HL-60 (cell line): Measurements from ENCODE around the gene ZRANB1.

Source experiments
- GABPA ChIP-seq: IDR thresholded peaks from 2 replicates; pipeline ENCODE4 v1.6.1; 2012; ENCODE audit warnings: low read depth
- POLR2AphosphoS5 ChIP-seq: IDR thresholded peaks from 2 replicates; pipeline ENCODE4 v1.6.1; 2012; ENCODE audit warnings: low read depth
- SPI1 ChIP-seq: IDR thresholded peaks from 2 replicates; pipeline ENCODE4 v1.6.1; 2012; ENCODE audit warnings: low read depth, mild to moderate bottlenecking, borderline replicate concordance
- TF ChIP-seq, protein P1 (sequence below): IDR thresholded peaks from one replicate; pipeline ENCODE4 v1.5.1; 2011; ENCODE audit warnings: low read length, control low read depth, inconsistent platforms; ENCODE audit not compliant: insufficient read depth
- TF ChIP-seq, protein P2 (sequence below): IDR thresholded peaks from 2 replicates; pipeline ENCODE4 v1.6.1; 2012; ENCODE audit warnings: low read depth; ENCODE audit not compliant: insufficient replicate concordance

DNA sequence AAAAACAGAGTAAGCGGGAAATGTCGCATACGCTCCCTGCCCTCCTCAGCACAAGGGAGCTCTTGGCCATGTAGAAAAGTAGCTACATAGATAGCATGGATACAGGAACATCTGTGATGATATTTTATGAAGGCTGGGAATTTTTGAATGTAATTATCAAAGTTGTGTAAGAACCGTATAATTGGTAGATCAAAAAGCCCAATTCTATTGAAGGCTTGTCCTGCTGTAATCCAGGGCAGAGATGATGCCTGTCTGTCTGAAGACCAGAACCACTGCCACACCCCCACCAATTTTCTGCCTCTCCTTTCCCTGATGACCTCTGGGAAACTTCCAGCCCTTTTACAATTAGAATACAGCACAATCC is 51.4 kb downstream of the ZRANB1 start:
- TF ChIP-seq, protein P1, sequence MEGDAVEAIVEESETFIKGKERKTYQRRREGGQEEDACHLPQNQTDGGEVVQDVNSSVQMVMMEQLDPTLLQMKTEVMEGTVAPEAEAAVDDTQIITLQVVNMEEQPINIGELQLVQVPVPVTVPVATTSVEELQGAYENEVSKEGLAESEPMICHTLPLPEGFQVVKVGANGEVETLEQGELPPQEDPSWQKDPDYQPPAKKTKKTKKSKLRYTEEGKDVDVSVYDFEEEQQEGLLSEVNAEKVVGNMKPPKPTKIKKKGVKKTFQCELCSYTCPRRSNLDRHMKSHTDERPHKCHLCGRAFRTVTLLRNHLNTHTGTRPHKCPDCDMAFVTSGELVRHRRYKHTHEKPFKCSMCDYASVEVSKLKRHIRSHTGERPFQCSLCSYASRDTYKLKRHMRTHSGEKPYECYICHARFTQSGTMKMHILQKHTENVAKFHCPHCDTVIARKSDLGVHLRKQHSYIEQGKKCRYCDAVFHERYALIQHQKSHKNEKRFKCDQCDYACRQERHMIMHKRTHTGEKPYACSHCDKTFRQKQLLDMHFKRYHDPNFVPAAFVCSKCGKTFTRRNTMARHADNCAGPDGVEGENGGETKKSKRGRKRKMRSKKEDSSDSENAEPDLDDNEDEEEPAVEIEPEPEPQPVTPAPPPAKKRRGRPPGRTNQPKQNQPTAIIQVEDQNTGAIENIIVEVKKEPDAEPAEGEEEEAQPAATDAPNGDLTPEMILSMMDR = no peak
- TF ChIP-seq POLR2AphosphoS5 (no peak), GABPA (no peak), SPI1 (no peak)
- TF ChIP-seq, protein P2, sequence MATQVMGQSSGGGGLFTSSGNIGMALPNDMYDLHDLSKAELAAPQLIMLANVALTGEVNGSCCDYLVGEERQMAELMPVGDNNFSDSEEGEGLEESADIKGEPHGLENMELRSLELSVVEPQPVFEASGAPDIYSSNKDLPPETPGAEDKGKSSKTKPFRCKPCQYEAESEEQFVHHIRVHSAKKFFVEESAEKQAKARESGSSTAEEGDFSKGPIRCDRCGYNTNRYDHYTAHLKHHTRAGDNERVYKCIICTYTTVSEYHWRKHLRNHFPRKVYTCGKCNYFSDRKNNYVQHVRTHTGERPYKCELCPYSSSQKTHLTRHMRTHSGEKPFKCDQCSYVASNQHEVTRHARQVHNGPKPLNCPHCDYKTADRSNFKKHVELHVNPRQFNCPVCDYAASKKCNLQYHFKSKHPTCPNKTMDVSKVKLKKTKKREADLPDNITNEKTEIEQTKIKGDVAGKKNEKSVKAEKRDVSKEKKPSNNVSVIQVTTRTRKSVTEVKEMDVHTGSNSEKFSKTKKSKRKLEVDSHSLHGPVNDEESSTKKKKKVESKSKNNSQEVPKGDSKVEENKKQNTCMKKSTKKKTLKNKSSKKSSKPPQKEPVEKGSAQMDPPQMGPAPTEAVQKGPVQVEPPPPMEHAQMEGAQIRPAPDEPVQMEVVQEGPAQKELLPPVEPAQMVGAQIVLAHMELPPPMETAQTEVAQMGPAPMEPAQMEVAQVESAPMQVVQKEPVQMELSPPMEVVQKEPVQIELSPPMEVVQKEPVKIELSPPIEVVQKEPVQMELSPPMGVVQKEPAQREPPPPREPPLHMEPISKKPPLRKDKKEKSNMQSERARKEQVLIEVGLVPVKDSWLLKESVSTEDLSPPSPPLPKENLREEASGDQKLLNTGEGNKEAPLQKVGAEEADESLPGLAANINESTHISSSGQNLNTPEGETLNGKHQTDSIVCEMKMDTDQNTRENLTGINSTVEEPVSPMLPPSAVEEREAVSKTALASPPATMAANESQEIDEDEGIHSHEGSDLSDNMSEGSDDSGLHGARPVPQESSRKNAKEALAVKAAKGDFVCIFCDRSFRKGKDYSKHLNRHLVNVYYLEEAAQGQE = no peak
